HepG2 (cell line): Measurements from ENCODE around the gene CD300A. TPM values are rescaled to one million over a fixed set of nuclear protein-coding genes. Genes with fewer than 3 reads are reported as not detected.

Experiments used
- DNMT3B ChIP-seq: conservative IDR thresholded peaks from 2 replicates; pipeline ENCODE4 v1.6.1; 2016; ENCODE audit warnings: missing biosample characterization, control low read depth
- FOXJ3 ChIP-seq: sonication (generic); formaldehyde crosslinking; IDR thresholded peaks from 2 replicates; pipeline ENCODE4 v1.4.0; 2020; ENCODE audit warnings: missing genetic modification reagents, mild to moderate bottlenecking, borderline replicate concordance
- FOXM1 ChIP-seq: sonication (generic); formaldehyde crosslinking; IDR thresholded peaks from 2 replicates; pipeline ENCODE4 v1.5.0; 2020; ENCODE audit warnings: missing genetic modification reagents
- HNRNPL ChIP-seq: fragments of 200-400 bp; formaldehyde crosslinking; IDR thresholded peaks from 2 replicates; pipeline ENCODE4 v1.6.1; 2017; ENCODE audit warnings: mild to moderate bottlenecking, low read depth, low read length
- NFATC3 ChIP-seq: sonication (generic); formaldehyde crosslinking; IDR thresholded peaks from 2 replicates; pipeline ENCODE4 v1.5.1; 2020; ENCODE audit warnings: mild to moderate bottlenecking, missing genetic modification reagents
- NFRKB ChIP-seq: fragments of 450-650 bp; IDR thresholded peaks from 2 replicates; pipeline ENCODE4 v1.6.1; 2017
- PPARG ChIP-seq: conservative IDR thresholded peaks from 2 replicates; pipeline ENCODE4 v1.6.1; 2016; ENCODE audit warnings: missing biosample characterization, missing genetic modification reagents
- PRPF4 ChIP-seq: fragments of 200-400 bp; formaldehyde crosslinking; IDR thresholded peaks from 2 replicates; pipeline ENCODE4 v1.6.1; 2016; ENCODE audit warnings: low read length, low read depth; ENCODE audit not compliant: poor library complexity, severe bottlenecking
- SNAPC2 ChIP-seq: sonication (generic); formaldehyde crosslinking; IDR thresholded peaks from 2 replicates; pipeline ENCODE4 v1.8.1; 2022; ENCODE audit warnings: mild to moderate bottlenecking, missing genetic modification reagents
- SP5 ChIP-seq: IDR thresholded peaks from 2 replicates; pipeline ENCODE4 v1.6.1; 2016; ENCODE audit warnings: low read depth, borderline replicate concordance
- ZBTB38 ChIP-seq: sonication (generic); formaldehyde crosslinking; IDR thresholded peaks from 2 replicates; pipeline ENCODE4 v1.5.1; 2020; ENCODE audit warnings: mild to moderate bottlenecking, missing genetic modification reagents
- ZFP36L1 ChIP-seq: sonication (generic); formaldehyde crosslinking; IDR thresholded peaks from 2 replicates; pipeline ENCODE4 v1.8.0; 2022; ENCODE audit warnings: mild to moderate bottlenecking, missing genetic modification reagents, moderate library complexity
- ZNF180 ChIP-seq: sonication (generic); formaldehyde crosslinking; IDR thresholded peaks from 2 replicates; pipeline ENCODE4 v1.4.0; 2020; ENCODE audit warnings: low read depth, missing genetic modification reagents, borderline replicate concordance
- ZNF274 ChIP-seq: sonication (generic); formaldehyde crosslinking; IDR thresholded peaks from 2 replicates; pipeline ENCODE4 v1.5.1; 2020; ENCODE audit warnings: mild to moderate bottlenecking, missing genetic modification reagents
- ZNF354B ChIP-seq: sonication (generic); formaldehyde crosslinking; IDR thresholded peaks from 2 replicates; pipeline ENCODE4 v1.8.0; 2022; ENCODE audit warnings: mild to moderate bottlenecking, missing genetic modification reagents
- ZNF441 ChIP-seq: sonication (generic); formaldehyde crosslinking; IDR thresholded peaks from 2 replicates; pipeline ENCODE4 v1.7.0; 2021; ENCODE audit warnings: missing genetic modification reagents, borderline replicate concordance
- ZNF484 ChIP-seq: sonication (generic); formaldehyde crosslinking; IDR thresholded peaks from 2 replicates; pipeline ENCODE4 v1.5.1; 2020; ENCODE audit warnings: mild to moderate bottlenecking, low read depth, missing genetic modification reagents, borderline replicate concordance
- ZNF558 ChIP-seq: sonication (generic); formaldehyde crosslinking; IDR thresholded peaks from 2 replicates; pipeline ENCODE4 v1.9.0; 2022; ENCODE audit warnings: mild to moderate bottlenecking, missing genetic modification reagents, borderline replicate concordance
- polyA plus RNA-seq, 8 experiments: library from polyadenylated mRNA; depleted of rRNA in 3 of 8; stranded (reverse) in 7 of 8; unstranded in 1 of 8; fragments of >200 nt; fragmentation: Illumina TruSeq in 4 of 8; extraction: Trizol in 4 of 8; gene quantifications; 2 replicates each; pipeline versions ENCODE4 v1.2.1 to v1.2.3, GENCODE V29; 2011 to 2016; ENCODE audit warnings: low read depth in 4 of 8, missing spikeins in 1 of 8, mixed read lengths in 1 of 8; ENCODE audit not compliant: insufficient read depth in 1 of 8
- total RNA-seq, 5 experiments: library from RNA; depleted of rRNA; stranded (reverse); fragments of >200 nt; fragmentation: Illumina TruSeq; extraction: Trizol; gene quantifications; 2 replicates each; pipeline ENCODE4 v1.2.3, GENCODE V29; 2016; ENCODE audit warnings: low read depth in 1 of 5
- TF ChIP-seq, protein P1 (sequence below): sonication (generic); formaldehyde crosslinking; IDR thresholded peaks from 2 replicates; pipeline ENCODE4 v1.5.1; 2020; ENCODE audit warnings: mild to moderate bottlenecking, missing genetic modification reagents, moderate library complexity
- TF ChIP-seq, protein P2 (sequence below): conservative IDR thresholded peaks from 2 replicates; pipeline ENCODE4 v1.6.1; 2018; ENCODE audit warnings: missing genetic modification reagents
- TF ChIP-seq, protein P3 (sequence below): IDR thresholded peaks from 2 replicates; pipeline ENCODE4 v1.6.1; 2016; ENCODE audit warnings: mild to moderate bottlenecking, missing biosample characterization, missing genetic modification reagents
- TF ChIP-seq, protein P4 (sequence below): sonication (generic); formaldehyde crosslinking; IDR thresholded peaks from 2 replicates; pipeline ENCODE4 v1.4.0; 2020; ENCODE audit warnings: missing genetic modification reagents
- TF ChIP-seq, protein P5 (sequence below): sonication (generic); formaldehyde crosslinking; IDR thresholded peaks from 2 replicates; pipeline ENCODE4 v1.5.0; 2020; ENCODE audit warnings: missing genetic modification reagents

CD300A gene
- total and polyA plus RNA-seq, 2 of the 13 experiments (the other 11 are each of a cell fraction or from before 2014, with no cell fraction given): not detected

DNA sequence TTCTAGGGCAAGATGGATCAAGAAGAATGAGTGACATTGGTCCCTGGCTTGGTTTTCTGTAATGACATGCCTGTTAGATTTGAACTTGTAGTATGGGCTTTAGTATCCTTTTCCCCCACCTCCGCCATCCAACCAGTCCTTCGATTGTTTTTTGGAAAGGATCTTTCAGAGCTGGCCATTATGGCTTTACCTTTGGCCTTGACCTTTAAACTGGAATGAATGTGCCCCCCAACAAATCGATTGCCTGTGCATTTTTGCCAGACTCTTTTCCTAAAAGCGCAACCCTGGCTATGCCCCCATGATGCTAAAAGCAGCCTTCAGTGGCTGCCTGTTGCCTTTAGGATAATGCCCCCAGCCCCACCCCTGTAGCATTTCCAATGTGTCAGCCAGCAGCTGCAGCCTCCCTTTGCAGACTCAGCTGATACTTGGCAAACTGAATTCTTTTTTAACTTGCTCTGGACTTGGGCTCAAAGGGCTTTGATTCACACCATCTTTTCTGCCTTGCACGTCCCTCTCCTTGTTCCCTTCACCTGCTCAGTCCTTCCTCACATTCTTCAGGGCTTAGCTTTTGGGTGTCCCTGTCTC is 30.6 kb upstream of the CD300A start (continued):
- no peak for TF ChIP-seq ZFP36L1 (CRISPR knock-in tag)
- TF ChIP-seq, protein P1, sequence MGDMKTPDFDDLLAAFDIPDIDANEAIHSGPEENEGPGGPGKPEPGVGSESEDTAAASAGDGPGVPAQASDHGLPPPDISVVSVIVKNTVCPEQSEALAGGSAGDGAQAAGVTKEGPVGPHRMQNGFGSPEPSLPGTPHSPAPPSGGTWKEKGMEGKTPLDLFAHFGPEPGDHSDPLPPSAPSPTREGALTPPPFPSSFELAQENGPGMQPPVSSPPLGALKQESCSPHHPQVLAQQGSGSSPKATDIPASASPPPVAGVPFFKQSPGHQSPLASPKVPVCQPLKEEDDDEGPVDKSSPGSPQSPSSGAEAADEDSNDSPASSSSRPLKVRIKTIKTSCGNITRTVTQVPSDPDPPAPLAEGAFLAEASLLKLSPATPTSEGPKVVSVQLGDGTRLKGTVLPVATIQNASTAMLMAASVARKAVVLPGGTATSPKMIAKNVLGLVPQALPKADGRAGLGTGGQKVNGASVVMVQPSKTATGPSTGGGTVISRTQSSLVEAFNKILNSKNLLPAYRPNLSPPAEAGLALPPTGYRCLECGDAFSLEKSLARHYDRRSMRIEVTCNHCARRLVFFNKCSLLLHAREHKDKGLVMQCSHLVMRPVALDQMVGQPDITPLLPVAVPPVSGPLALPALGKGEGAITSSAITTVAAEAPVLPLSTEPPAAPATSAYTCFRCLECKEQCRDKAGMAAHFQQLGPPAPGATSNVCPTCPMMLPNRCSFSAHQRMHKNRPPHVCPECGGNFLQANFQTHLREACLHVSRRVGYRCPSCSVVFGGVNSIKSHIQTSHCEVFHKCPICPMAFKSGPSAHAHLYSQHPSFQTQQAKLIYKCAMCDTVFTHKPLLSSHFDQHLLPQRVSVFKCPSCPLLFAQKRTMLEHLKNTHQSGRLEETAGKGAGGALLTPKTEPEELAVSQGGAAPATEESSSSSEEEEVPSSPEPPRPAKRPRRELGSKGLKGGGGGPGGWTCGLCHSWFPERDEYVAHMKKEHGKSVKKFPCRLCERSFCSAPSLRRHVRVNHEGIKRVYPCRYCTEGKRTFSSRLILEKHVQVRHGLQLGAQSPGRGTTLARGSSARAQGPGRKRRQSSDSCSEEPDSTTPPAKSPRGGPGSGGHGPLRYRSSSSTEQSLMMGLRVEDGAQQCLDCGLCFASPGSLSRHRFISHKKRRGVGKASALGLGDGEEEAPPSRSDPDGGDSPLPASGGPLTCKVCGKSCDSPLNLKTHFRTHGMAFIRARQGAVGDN (CRISPR knock-in tag): no peak
- TF ChIP-seq HNRNPL: no peak
- TF ChIP-seq ZNF274 (CRISPR knock-in tag): no peak
- TF ChIP-seq ZBTB38: no peak
- no peak for TF ChIP-seq FOXJ3 (CRISPR knock-in tag)
- no peak for TF ChIP-seq NFATC3 (CRISPR knock-in tag)
- no peak for TF ChIP-seq SNAPC2 (CRISPR knock-in tag)
- TF ChIP-seq ZNF484 (CRISPR knock-in tag): no peak
- no peak for TF ChIP-seq NFRKB
- no peak for TF ChIP-seq ZNF441 (CRISPR knock-in tag)
- TF ChIP-seq ZNF354B (CRISPR knock-in tag): no peak
- TF ChIP-seq ZNF180 (CRISPR knock-in tag): no peak
- TF ChIP-seq, protein P2, sequence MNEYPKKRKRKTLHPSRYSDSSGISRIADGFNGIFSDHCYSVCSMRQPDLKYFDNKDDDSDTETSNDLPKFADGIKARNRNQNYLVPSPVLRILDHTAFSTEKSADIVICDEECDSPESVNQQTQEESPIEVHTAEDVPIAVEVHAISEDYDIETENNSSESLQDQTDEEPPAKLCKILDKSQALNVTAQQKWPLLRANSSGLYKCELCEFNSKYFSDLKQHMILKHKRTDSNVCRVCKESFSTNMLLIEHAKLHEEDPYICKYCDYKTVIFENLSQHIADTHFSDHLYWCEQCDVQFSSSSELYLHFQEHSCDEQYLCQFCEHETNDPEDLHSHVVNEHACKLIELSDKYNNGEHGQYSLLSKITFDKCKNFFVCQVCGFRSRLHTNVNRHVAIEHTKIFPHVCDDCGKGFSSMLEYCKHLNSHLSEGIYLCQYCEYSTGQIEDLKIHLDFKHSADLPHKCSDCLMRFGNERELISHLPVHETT (CRISPR knock-in tag): no peak
- TF ChIP-seq, protein P3, sequence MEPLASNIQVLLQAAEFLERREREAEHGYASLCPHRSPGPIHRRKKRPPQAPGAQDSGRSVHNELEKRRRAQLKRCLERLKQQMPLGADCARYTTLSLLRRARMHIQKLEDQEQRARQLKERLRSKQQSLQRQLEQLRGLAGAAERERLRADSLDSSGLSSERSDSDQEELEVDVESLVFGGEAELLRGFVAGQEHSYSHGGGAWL (CRISPR knock-in tag): no peak
- peak; percentile 47; the same call in 1 of the 2 replicates for TF ChIP-seq PPARG (CRISPR knock-in tag)
- TF ChIP-seq, protein P4, sequence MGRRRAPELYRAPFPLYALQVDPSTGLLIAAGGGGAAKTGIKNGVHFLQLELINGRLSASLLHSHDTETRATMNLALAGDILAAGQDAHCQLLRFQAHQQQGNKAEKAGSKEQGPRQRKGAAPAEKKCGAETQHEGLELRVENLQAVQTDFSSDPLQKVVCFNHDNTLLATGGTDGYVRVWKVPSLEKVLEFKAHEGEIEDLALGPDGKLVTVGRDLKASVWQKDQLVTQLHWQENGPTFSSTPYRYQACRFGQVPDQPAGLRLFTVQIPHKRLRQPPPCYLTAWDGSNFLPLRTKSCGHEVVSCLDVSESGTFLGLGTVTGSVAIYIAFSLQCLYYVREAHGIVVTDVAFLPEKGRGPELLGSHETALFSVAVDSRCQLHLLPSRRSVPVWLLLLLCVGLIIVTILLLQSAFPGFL (CRISPR knock-in tag): no peak
- no peak for TF ChIP-seq SP5 (CRISPR knock-in tag)
- TF ChIP-seq DNMT3B (CRISPR knock-in tag): no peak
- TF ChIP-seq ZNF558 (CRISPR knock-in tag): no peak
- TF ChIP-seq, protein P5, sequence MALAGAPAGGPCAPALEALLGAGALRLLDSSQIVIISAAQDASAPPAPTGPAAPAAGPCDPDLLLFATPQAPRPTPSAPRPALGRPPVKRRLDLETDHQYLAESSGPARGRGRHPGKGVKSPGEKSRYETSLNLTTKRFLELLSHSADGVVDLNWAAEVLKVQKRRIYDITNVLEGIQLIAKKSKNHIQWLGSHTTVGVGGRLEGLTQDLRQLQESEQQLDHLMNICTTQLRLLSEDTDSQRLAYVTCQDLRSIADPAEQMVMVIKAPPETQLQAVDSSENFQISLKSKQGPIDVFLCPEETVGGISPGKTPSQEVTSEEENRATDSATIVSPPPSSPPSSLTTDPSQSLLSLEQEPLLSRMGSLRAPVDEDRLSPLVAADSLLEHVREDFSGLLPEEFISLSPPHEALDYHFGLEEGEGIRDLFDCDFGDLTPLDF (CRISPR knock-in tag): no peak
- no peak for TF ChIP-seq PRPF4
- TF ChIP-seq FOXM1 (CRISPR knock-in tag): no peak
